HG03175 (cell line): ENCODE data around the gene MANEA.
"Not testable (repeated sequence)": the region's sequence is repeated elsewhere in the genome, so short reads cannot be mapped to it uniquely, and the experiment has no call there.

Experiments
- ATAC-seq: cut with Tn5 transposase; IDR thresholded peaks from one replicate; pipeline ENCODE4 v1.9.1; 2021; ENCODE audit warnings: mild to moderate bottlenecking, moderate library complexity; ENCODE audit not compliant: unreplicated experiment

The MANEA gene

DNA sequence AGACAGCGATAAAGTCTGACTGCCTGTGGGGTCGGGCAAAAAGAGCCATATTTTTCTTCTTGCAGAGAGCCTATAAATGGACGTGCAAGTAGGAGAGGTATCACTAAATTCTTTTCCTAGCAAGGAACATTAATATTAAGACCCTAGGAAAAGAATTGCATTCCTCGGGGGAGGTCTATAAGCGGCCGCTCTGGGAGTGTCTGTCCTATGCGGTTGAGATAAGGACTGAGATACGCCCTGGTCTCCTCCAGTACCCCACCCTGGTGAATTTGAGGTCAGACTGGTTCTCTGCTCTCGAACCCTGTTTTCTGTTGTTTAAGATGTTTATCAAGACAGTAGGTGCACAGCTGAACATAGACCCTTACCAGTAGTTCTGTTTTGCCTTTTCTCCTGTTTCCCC is 6.9 kb downstream of the MANEA start:
- not testable (repeated sequence) for ATAC-seq

GRCh38 chr6:95587989-95588388 is 10.7 kb downstream of the MANEA start:
- peak; percentile 53 for ATAC-seq

DNA sequence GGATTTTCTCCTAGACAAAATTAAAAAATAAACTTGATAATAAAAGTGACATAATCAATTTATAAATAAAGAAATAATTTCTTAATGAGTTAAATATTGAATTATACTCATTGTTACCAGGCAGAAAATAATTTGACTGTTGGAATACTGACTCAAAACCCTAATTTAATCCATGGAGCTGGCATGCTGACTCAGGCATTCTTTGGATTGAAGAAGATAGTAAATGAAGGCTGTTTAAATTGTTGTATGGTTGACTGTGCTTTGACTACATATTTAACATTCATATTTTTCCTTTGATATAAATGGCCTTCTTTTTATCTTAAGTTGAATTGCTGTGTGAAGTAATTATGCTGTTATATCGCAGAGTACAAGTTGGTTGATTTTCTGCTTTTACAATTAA is 11.7 kb downstream of the MANEA start:
- no peak for ATAC-seq

DNA sequence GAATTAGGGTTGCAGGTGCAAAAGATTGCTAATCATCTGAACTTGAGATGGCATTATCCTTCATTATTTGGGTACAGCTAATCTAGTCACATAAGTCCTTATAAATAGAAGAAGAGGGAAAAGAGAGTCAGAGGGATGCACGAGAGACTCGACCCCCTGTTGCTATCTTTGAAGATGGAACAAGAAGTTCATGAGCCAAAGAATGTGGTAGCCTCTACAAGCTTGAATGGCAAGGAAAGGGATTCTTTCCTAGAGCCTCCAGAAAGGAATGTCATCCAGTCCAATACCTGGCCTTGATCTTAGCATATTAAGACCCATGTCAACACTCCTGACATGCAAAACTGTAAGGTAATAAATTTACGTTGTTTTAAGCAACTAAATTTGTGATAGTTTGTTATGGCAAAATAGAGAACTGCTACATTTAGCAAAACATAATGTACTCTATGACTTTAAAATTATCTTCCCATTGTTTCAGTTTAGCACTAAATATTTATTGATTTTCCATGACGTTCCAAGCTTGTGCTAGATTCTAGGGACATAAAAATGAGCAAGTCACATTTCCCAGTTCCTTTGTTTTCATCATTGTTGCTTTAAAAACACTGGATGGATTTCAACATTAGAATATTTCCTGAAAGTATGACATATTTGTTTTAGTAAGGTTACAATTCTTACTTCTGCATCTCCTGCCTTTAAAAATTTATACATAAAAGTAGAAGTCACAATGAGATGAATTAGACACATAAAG is 12.7 kb downstream of the MANEA start:
- no peak for ATAC-seq

DNA sequence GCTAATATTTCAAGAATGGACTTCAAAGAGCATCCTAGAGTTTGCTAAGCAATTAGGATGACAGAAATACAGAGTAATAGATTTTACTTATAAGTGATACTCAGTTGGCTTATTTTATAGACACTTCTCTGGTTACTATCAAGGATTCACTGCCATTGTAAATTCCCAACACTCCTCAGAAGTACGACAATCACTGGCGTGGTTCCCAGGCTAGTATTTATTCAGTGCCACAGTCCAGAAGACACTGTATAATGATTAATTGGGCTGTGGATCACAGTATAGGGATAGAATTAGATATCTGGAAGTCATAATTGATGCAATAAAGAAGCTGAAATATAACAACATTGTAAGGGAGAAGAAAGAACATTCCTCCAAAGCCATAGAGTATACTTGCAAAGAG is 15.7 kb downstream of the MANEA start:
- no peak for ATAC-seq

DNA sequence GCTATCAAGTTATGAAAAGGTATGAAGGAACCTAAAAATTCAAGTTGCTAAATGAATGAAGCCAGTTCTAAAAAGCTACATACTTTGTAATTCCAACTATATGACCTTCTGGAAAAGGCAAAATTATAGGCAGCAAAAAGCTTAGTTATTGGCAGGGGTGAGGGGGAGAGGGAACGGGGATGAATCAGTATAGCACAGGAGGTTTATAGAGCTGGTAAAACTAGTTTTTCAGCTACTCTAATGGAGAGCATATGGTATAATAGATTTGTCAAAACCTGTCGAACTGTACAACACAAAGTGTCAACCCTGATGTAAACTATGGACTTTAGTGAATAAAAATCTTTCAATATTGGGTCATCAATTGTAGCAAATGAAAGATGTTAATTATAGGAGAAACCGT is 18.7 kb downstream of the MANEA start:
- no peak for ATAC-seq

GRCh38 chr6:95599706-95600105 is 22.4 kb downstream of the MANEA start:
- no peak for ATAC-seq

DNA sequence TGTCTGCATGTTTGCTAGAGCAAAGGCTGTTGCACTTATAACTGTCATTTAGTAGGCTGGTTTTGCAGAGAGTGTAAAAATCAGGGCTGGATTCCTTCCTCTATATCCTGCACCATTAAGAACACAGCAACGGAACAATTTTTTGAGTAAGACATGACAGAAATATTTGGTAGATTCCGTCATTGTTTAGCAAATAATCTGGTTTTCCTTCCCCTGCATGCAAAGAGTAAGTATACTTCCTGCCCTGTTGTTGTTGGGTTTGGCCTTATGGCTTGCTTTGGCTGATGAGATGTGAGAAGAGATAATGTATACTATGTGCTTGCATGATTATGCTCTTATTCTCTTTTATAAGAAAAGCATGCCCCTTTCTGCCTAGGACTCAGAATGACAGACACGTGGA is 23.8 kb downstream of the MANEA start:
- no peak for ATAC-seq

- no peak for ATAC-seq
Measured at GRCh38 chr6:95614094-95614493, 36.8 kb downstream of the MANEA start.

- no peak for ATAC-seq
Measured at GRCh38 chr6:95629551-95629950, 52.2 kb downstream of the MANEA start.

DNA sequence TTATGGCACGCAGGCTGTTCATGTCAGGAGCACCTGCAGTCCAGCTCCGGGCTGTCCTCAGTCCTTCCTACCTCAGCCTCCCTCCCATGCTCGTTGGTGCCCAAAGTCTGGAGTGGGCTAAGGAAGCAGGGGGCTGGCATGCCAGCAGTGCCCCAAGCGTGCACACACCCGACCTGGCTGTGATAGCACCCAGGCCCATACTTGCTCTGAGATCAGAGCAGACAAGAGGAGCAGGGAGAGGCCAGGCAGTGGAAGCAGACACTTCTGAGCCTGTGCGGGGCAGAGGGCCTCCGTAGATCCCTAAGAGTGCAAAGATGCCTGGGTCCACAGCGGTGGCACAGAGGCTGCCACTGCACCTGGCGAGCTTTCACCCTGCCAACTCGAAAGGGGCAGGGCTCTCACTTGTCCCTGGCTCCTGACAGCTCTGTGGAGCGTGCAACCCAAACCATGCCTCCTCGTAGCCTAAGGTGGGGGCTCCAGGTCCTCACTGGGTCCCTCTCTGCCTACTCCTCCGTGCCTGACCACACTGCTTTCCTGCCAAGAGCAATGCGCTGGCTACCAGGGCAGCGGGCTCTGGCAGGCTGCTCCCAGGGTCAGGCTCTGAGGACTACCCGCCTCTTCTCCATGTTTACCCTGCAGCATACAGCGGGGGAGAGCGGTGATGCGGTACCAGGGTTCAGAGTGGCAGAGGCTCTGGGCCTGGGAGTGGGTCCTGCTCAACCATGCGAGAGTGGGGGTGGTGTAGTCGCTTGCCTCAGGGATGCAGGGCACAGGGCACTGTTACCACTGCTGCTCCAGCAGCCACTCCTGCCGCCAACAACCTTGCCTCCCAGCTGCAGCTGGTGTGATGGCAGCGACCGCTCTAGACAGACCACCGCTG is 59.5 kb downstream of the MANEA start:
- no peak for ATAC-seq

- ATAC-seq, result no peak
Measured at GRCh38 chr6:95648636-95649035, 71.3 kb downstream of the MANEA start.

GRCh38 chr6:95649451-95649850 is 72.1 kb downstream of the MANEA start:
- no peak for ATAC-seq

GRCh38 chr6:95654176-95654575 is 76.8 kb downstream of the MANEA start:
- ATAC-seq, result no peak

DNA sequence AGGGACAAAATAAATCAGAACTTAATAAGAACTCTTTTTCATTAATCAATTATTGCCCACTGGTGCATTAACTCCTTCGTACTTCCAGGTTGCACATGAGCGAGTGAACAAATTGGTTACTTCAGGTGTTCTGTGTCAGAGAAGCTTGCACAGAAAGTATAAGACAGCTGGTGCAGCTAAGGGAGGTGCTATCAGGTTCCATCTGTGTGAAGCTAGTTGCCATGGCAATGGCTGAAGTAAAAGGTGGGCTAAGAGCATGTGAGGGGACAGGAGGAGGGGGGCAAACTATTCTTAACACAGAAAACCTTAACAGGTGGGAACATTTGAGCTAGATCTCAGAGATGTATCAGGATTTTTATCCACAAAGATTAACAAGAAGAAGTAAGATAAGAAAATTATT is 81.6 kb downstream of the MANEA start:
- ATAC-seq, result no peak
